ENCODE measurements around the gene ADAM20.
"Not testable (repeated sequence)": the region's sequence is repeated elsewhere in the genome, so short reads cannot be mapped to it uniquely, and the experiment has no call there.

The ADAM20 gene

GRCh38 chr14:70534904-70535303 is at the start of gene ADAM20:
TSS of gene ADAM20 (minus strand) at chr14:70535004. CDS start at chr14:70524757, 10,247 bp downstream.
- DNase-seq = no peak

- no peak for DNase-seq
Measured at GRCh38 chr14:70576891-70577290, 42.1 kb upstream of the ADAM20 start.

GRCh38 chr14:70573050-70573449 is 38.2 kb upstream of the ADAM20 start:
- no peak for DNase-seq

GRCh38 chr14:70571139-70571538 is 36.3 kb upstream of the ADAM20 start:
- no peak for DNase-seq

- peak; percentile 21 to 48 for DNase-seq
Measured at GRCh38 chr14:70567791-70568190, 33.0 kb upstream of the ADAM20 start.

GRCh38 chr14:70563869-70564268 is 29.1 kb upstream of the ADAM20 start:
- no peak for DNase-seq

- no peak for DNase-seq
Measured at GRCh38 chr14:70563417-70563816, 28.6 kb upstream of the ADAM20 start.

GRCh38 chr14:70558356-70558755 is 23.6 kb upstream of the ADAM20 start:
- DNase-seq = no peak

GRCh38 chr14:70555890-70556289 is 21.1 kb upstream of the ADAM20 start:
- DNase-seq = no peak

- DNase-seq = no peak
Measured at GRCh38 chr14:70538087-70538486, 3.3 kb upstream of the ADAM20 start.

GRCh38 chr14:70536830-70537229 is 2.0 kb upstream of the ADAM20 start:
- DNase-seq = no peak

- DNase-seq = no peak
Measured at GRCh38 chr14:70530417-70530816, 4.4 kb downstream of the ADAM20 start.

GRCh38 chr14:70527501-70528105 is 7.2 kb downstream of the ADAM20 start:
- DNase-seq = no peak

GRCh38 chr14:70525691-70526090 is 9.1 kb downstream of the ADAM20 start:
- no peak for DNase-seq

- DNase-seq = no peak
Measured at GRCh38 chr14:70515811-70516210, 19.0 kb downstream of the ADAM20 start.

GRCh38 chr14:70514168-70515069 is 20.4 kb downstream of the ADAM20 start:
- peak; percentile 12 to 26 for DNase-seq

GRCh38 chr14:70498191-70498590 is 36.6 kb downstream of the ADAM20 start:
- DNase-seq = no peak

GRCh38 chr14:70489579-70490200 is 45.1 kb downstream of the ADAM20 start:
- DNase-seq = no peak

GRCh38 chr14:70477356-70478105 is 57.3 kb downstream of the ADAM20 start:
- not testable (repeated sequence) for DNase-seq

- not testable (repeated sequence) for DNase-seq
Measured at GRCh38 chr14:70475459-70475858, 59.3 kb downstream of the ADAM20 start.

GRCh38 chr14:70473825-70474224 is 61.0 kb downstream of the ADAM20 start:
- no peak for DNase-seq

All from AML-193 (cell line).